SK-N-SH (cell line): ENCODE measurements around the gene RNF13. TPM values are rescaled to one million over a fixed set of nuclear protein-coding genes. Genes with fewer than 3 reads are reported as not detected.

Experiments
- CTCF ChIA-PET: fragments of 300-600, 350-600 bp; formaldehyde crosslinking; extraction: SDS; loops from one replicate; lab custom pipeline; 2021; lab: Yijun Ruan, JAX
- POLR2A ChIA-PET: fragments of 350-600 bp; sonication (Branson Sonifier 250); formaldehyde crosslinking; extraction: SDS; loops from one replicate; lab custom pipeline; 2020; ENCODE audit warnings: antibody characterized with exemption, inconsistent platforms; lab: Yijun Ruan, JAX
- DNase-seq: peaks from one replicate; pipeline ENCODE4 v3.0.0; 2012
- H2AFZ ChIP-seq: fragments of 200-600 bp; sonication (generic); 2 replicates; pipeline ENCODE4 v1.8.1; 2016; ENCODE audit warnings: antibody characterized with exemption, mild to moderate bottlenecking, low read depth
- H3F3A ChIP-seq: fragments of 200-600 bp; sonication (generic); replicated peaks from 2 replicates; pipeline ENCODE3; 2016; ENCODE audit warnings: antibody characterized with exemption, mild to moderate bottlenecking; ENCODE audit not compliant: insufficient read depth
- H3K27ac ChIP-seq, 2 experiments: fragments of 200-500 bp in 1 of 2; fragments of 200-600 bp in 1 of 2; sonication (Bioruptor generic) in 1 of 2; sonication (generic), shearing (Covaris generic) in 1 of 2; 2 replicates each; pipeline versions ENCODE4 v1.5.1 to v1.6.1; 2014 to 2016; ENCODE audit warnings: low read depth in 2 of 2, inconsistent platforms in 1 of 2, low read length in 1 of 2, mild to moderate bottlenecking in 1 of 2, mixed read lengths in 1 of 2
- H3K27me3 ChIP-seq: fragments of 200-600 bp; sonication (generic), shearing (Covaris generic); 2 replicates; pipeline ENCODE4 v1.6.1; 2016; ENCODE audit warnings: mixed run types; ENCODE audit not compliant: insufficient read depth
- H3K36me3 ChIP-seq, 2 experiments: fragments of 200-500 bp in 1 of 2; fragments of 200-600 bp in 1 of 2; sonication (Bioruptor generic) in 1 of 2; sonication (generic) in 1 of 2; replicated peaks in 1 of 2; 2 replicates each; pipeline versions ENCODE3 to v1.5.1; 2014 to 2016; ENCODE audit warnings: low read length in 1 of 2, mild to moderate bottlenecking in 1 of 2; ENCODE audit not compliant: insufficient read depth in 2 of 2, control insufficient read depth in 1 of 2
- H3K4me1 ChIP-seq, 2 experiments: fragments of 200-500 bp in 1 of 2; fragments of 200-600 bp in 1 of 2; sonication (Bioruptor generic) in 1 of 2; sonication (generic), shearing (Covaris generic) in 1 of 2; 2 replicates each; pipeline versions ENCODE4 v1.5.1 to v1.6.1; 2014 to 2016; ENCODE audit warnings: low read depth in 1 of 2, low read length in 1 of 2, mixed run types in 1 of 2; ENCODE audit not compliant: insufficient read depth in 2 of 2, control insufficient read depth in 1 of 2
- H3K4me2 ChIP-seq: fragments of 200-600 bp; sonication (generic), shearing (Covaris generic); 2 replicates; pipeline ENCODE4 v1.6.1; 2017; ENCODE audit warnings: mixed run types
- H3K4me3 ChIP-seq, 2 experiments: fragments of 200-500 bp in 1 of 2; fragments of 200-600 bp in 1 of 2; sonication (Bioruptor generic) in 1 of 2; sonication (generic), shearing (Covaris generic) in 1 of 2; 2 replicates each; pipeline versions ENCODE4 v1.5.1 to v1.8.1; 2014 to 2016; ENCODE audit warnings: low read depth in 2 of 2, inconsistent platforms in 1 of 2, low read length in 1 of 2, mild to moderate bottlenecking in 1 of 2, mixed read lengths in 1 of 2, moderate library complexity in 1 of 2
- H3K79me2 ChIP-seq: fragments of 200-600 bp; sonication (generic); 2 replicates; pipeline ENCODE4 v1.8.1; 2017; ENCODE audit warnings: mild to moderate bottlenecking; ENCODE audit not compliant: insufficient read depth
- H3K9ac ChIP-seq: fragments of 200-600 bp; sonication (generic); 2 replicates; pipeline ENCODE4 v1.6.1; 2017; ENCODE audit warnings: mixed run types
- H3K9me2 ChIP-seq: fragments of 200-600 bp; sonication (generic); 2 replicates; pipeline ENCODE4 v1.6.1; 2017; ENCODE audit warnings: mixed run types
- H3K9me3 ChIP-seq: fragments of 200-600 bp; sonication (generic); 2 replicates; pipeline ENCODE4 v1.6.1; 2017; ENCODE audit warnings: mixed run types, mild to moderate bottlenecking, moderate library complexity
- H4K20me1 ChIP-seq: fragments of 200-600 bp; sonication (generic); 2 replicates; pipeline ENCODE4 v1.6.1; 2017; ENCODE audit warnings: mild to moderate bottlenecking, mixed run types; ENCODE audit not compliant: insufficient read depth
- EP300 ChIP-seq, 2 experiments: IDR thresholded peaks; 2 replicates each; pipeline versions ENCODE4 v1.4.0 to v1.6.1; 2012; ENCODE audit warnings: borderline replicate concordance in 1 of 2, low read depth in 1 of 2, low read length in 1 of 2
- FOSL2 ChIP-seq: IDR thresholded peaks from 2 replicates; pipeline ENCODE4 v1.4.0; 2012; ENCODE audit warnings: low read depth, mild to moderate bottlenecking, moderate library complexity, borderline replicate concordance
- GATA2 ChIP-seq: sonication (generic); formaldehyde crosslinking; IDR thresholded peaks from 2 replicates; pipeline ENCODE4 v1.5.0; 2020; ENCODE audit warnings: mild to moderate bottlenecking, missing genetic modification reagents
- JUND ChIP-seq: IDR thresholded peaks from 2 replicates; pipeline ENCODE4 v1.4.0; 2012
- MAX ChIP-seq: IDR thresholded peaks from 2 replicates; pipeline ENCODE4 v1.4.0; 2012; ENCODE audit warnings: low read depth
- RCOR1 ChIP-seq: fragments of 150-350 bp; IDR thresholded peaks from 2 replicates; pipeline ENCODE4 v1.6.1; 2017; ENCODE audit warnings: antibody characterized with exemption, low read length
- RXRA ChIP-seq: IDR thresholded peaks from 2 replicates; pipeline ENCODE4 v1.4.0; 2012; ENCODE audit warnings: low read depth, mild to moderate bottlenecking, borderline replicate concordance
- TAF1 ChIP-seq: IDR thresholded peaks from 2 replicates; pipeline ENCODE4 v1.6.1; 2012; ENCODE audit warnings: low read depth, mild to moderate bottlenecking, low read length, moderate library complexity, borderline replicate concordance
- WGBS: methylation state at CpG from one replicate; pipeline ENCODE4 v1.1.6; 2017; ENCODE audit warnings: low lambda C conversion rate; 5-methylcytosine and 5-hydroxymethylcytosine counted together
- polyA plus RNA-seq, 3 experiments: library from polyadenylated mRNA; depleted of rRNA; stranded (reverse); fragments of >200 nt; gene quantifications; 2 replicates each; pipeline ENCODE4 v1.2.3, GENCODE V29; 2012
- TF ChIP-seq, protein P1 (sequence below): fragments of 200-600 bp; sonication (generic); IDR thresholded peaks from 2 replicates; pipeline ENCODE4 v1.6.1; 2017; ENCODE audit warnings: antibody characterized with exemption, mild to moderate bottlenecking, moderate library complexity
- TF ChIP-seq, protein P2 (sequence below): fragments of 150-350 bp; IDR thresholded peaks from 2 replicates; pipeline ENCODE4 v1.6.1; 2017; ENCODE audit warnings: antibody characterized with exemption, low read length, low read depth, borderline replicate concordance
- TF ChIP-seq, protein P3 (sequence below): IDR thresholded peaks from 2 replicates; pipeline ENCODE4; 2012

The RNF13 gene
- polyA plus RNA-seq, 1 of the 3 experiments (the other 2 are of a cell fraction), result 14.9 TPM

- H3K27me3 ChIP-seq, result no peaks in the 10 kb centered on the region
- H3K27ac ChIP-seq, result no peak overlapping the region
- peaks cover 7% of the 10 kb centered on the region for H3F3A ChIP-seq
- H4K20me1 ChIP-seq, result no peaks in the 10 kb centered on the region
- H3K9me2 ChIP-seq, result no peaks in the 10 kb centered on the region
- H3K9me3 ChIP-seq, result peaks cover 11% of the 10 kb centered on the region
- POLR2A ChIA-PET, result no interaction called here
- CTCF ChIA-PET, result no interaction called here
- H2AFZ ChIP-seq, result no peak overlapping the region
- H3K4me1 ChIP-seq, result no peaks in the 10 kb centered on the region
- no peaks in the 10 kb centered on the region for H3K36me3 ChIP-seq
- no peak overlapping the region for H3K4me2 ChIP-seq
- no peak overlapping the region for H3K4me3 ChIP-seq
- H3K9ac ChIP-seq, result no peak overlapping the region
- WGBS, result 77% methylated on average over 4 of the region's 4 CpGs
- H3K79me2 ChIP-seq, result no peaks in the 10 kb centered on the region
- no peak for DNase-seq
- TF ChIP-seq, protein P1, sequence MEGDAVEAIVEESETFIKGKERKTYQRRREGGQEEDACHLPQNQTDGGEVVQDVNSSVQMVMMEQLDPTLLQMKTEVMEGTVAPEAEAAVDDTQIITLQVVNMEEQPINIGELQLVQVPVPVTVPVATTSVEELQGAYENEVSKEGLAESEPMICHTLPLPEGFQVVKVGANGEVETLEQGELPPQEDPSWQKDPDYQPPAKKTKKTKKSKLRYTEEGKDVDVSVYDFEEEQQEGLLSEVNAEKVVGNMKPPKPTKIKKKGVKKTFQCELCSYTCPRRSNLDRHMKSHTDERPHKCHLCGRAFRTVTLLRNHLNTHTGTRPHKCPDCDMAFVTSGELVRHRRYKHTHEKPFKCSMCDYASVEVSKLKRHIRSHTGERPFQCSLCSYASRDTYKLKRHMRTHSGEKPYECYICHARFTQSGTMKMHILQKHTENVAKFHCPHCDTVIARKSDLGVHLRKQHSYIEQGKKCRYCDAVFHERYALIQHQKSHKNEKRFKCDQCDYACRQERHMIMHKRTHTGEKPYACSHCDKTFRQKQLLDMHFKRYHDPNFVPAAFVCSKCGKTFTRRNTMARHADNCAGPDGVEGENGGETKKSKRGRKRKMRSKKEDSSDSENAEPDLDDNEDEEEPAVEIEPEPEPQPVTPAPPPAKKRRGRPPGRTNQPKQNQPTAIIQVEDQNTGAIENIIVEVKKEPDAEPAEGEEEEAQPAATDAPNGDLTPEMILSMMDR, result no peak
- TF ChIP-seq EP300 (IDR thresholded peaks at IDR 0.05; ENCODE audit: borderline replicate concordance in 1 of 2, low read depth in 1 of 2, low read length in 1 of 2) (no peak), RXRA (no peak), MAX (no peak), JUND (no peak), FOSL2 (no peak), GATA2 (CRISPR knock-in tag) (no peak), TAF1 (no peak), RCOR1 (no peak)
- TF ChIP-seq, protein P2, sequence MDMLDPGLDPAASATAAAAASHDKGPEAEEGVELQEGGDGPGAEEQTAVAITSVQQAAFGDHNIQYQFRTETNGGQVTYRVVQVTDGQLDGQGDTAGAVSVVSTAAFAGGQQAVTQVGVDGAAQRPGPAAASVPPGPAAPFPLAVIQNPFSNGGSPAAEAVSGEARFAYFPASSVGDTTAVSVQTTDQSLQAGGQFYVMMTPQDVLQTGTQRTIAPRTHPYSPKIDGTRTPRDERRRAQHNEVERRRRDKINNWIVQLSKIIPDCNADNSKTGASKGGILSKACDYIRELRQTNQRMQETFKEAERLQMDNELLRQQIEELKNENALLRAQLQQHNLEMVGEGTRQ, result no peak
- TF ChIP-seq, protein P3, sequence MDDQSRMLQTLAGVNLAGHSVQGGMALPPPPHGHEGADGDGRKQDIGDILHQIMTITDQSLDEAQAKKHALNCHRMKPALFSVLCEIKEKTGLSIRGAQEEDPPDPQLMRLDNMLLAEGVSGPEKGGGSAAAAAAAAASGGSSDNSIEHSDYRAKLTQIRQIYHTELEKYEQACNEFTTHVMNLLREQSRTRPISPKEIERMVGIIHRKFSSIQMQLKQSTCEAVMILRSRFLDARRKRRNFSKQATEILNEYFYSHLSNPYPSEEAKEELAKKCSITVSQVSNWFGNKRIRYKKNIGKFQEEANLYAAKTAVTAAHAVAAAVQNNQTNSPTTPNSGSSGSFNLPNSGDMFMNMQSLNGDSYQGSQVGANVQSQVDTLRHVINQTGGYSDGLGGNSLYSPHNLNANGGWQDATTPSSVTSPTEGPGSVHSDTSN, result no peak
These were observed 186.4 kb downstream of the RNF13 start for GRCh38 chr3:149999421-149999820.

DNA sequence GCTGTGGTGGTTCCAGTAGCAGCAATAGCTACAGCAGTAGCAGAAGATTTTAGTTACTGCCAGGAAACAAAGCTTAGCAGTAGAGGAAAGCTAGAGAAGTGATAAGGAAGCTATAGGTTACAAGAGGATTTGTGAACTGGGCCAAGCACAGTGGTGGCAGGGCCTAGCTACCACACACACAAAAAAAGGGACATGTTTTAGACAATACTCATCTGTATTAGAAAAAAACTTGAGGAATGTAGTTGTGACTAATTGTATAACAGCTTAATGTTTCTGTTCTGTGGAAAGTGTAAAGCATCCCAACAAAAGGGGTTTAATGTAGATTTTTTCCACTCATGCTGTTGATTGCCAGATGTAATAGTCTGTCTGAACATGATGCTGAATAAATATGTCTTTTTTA is 187.6 kb downstream of the RNF13 start:
- peaks cover 11% of the 10 kb centered on the region for H3F3A ChIP-seq
- no peaks in the 10 kb centered on the region for H3K79me2 ChIP-seq
- no peak overlapping the region for H3K4me3 ChIP-seq
- no peak overlapping the region for H3K9ac ChIP-seq
- TF ChIP-seq MAX, result no peak
- no peak for TF ChIP-seq FOSL2
- H3K36me3 ChIP-seq, result no peaks in the 10 kb centered on the region
- H3K4me1 ChIP-seq, result no peaks in the 10 kb centered on the region; a peak in 2 of 4 replicates
- no peak overlapping the region for H3K4me2 ChIP-seq
- DNase-seq, result no peak
- no peaks in the 10 kb centered on the region for H3K9me2 ChIP-seq
- no peaks in the 10 kb centered on the region for H3K9me3 ChIP-seq
- CTCF ChIA-PET, result interaction anchor here (0.5 kb wide), 1 partner anchor 138 kb away, joined by 3 read pairs; no protein-coding TSS in a partner anchor
- H4K20me1 ChIP-seq, result no peaks in the 10 kb centered on the region
- no peak overlapping the region for H3K27ac ChIP-seq
- H3K27me3 ChIP-seq, result no peaks in the 10 kb centered on the region
- H2AFZ ChIP-seq, result no peak overlapping the region
- POLR2A ChIA-PET, result no interaction called here
